Pancreas (tissue), 10 donors: ENCODE measurements around the gene COL16A1. TPM values are rescaled to one million over a fixed set of nuclear protein-coding genes. Genes with fewer than 3 reads are reported as not detected.

Experiments
- ATAC-seq, 4 donors: fragments of 200-7000 bp; cut with Tn5 transposase; one replicate each; pipeline versions ENCODE4 v1.8.0 to v1.9.1; 2020; ENCODE audit warnings: mild to moderate bottlenecking in 4 of 4, moderate library complexity in 4 of 4
- DNase-seq, 6 donors: peaks; one replicate each; pipeline ENCODE4 v3.0.0-alpha.2; 2020
- FAIRE-seq: peaks from 2 replicates; lab custom pipeline; 2012; peaks lifted over from hg19 to GRCh38; lab: Jason Lieb, UNC
- H3K27ac ChIP-seq, 4 donors: fragments of 200-600 bp; sonication (generic); 1 replicate in 3 of 4; 2 replicates in 1 of 4; pipeline versions ENCODE4 v1.5.0 to v1.8.0; 2020
- H3K27me3 ChIP-seq, 4 donors: fragments of 200-600 bp; one replicate each; pipeline ENCODE4 v1.8.0; 2021
- H3K36me3 ChIP-seq, 3 donors: fragments of 200-600 bp; sonication (generic) in 1 of 3; one replicate each; pipeline versions ENCODE4 v1.5.0 to v1.8.0; 2020 to 2021
- H3K4me1 ChIP-seq, 3 donors: fragments of 200-600 bp; one replicate each; pipeline ENCODE4 v1.8.0; 2021
- H3K4me3 ChIP-seq, 4 donors: fragments of 200-600 bp; sonication (generic) in 2 of 4; one replicate each; pipeline versions ENCODE4 v1.5.0 to v1.8.0; 2020 to 2021
- H3K9me3 ChIP-seq, 4 donors: fragments of 200-600 bp; one replicate each; pipeline ENCODE4 v1.8.0; 2021
- CTCF ChIP-seq, 4 donors: fragments of 200-600 bp; sonication (generic) in 3 of 4; IDR thresholded peaks; one replicate each; pipeline versions ENCODE4 v1.5.0 to v1.8.0; 2021; ENCODE audit warnings: antibody characterized with exemption in 4 of 4
- WGBS, 2 donors: extraction: QIAGEN DNeasy Blood & Tissue Kit; methylation state at CpG; one replicate each; pipeline ENCODE4 v1.1.7; 2013; 5-methylcytosine and 5-hydroxymethylcytosine counted together
- intact Hi-C, 3 donors: fragments of 100-400 bp; cut with DNase I; formaldehyde crosslinking; loops; one replicate each; pipeline versions ENCODE4 v1.11.1 to v1.14.2; 2022
- polyA plus RNA-seq, 2 donors: library from polyadenylated mRNA; stranded (reverse); fragments of 200-250 nt; gene quantifications; one replicate each; pipeline ENCODE4 v1.2.3, GENCODE V29; 2013
- total RNA-seq, 6 donors: library from RNA; stranded (reverse); fragmentation: NEBNext Ultra II Directional in 4 of 6; extraction: Animal tissue kit (Norgen Biotek cat#: 25700) in 4 of 6; gene quantifications; one replicate each; pipeline versions ENCODE4 v1.2.1 to v1.2.4, GENCODE V29; 2021 to 2023
- donor health status: healthy with polysubstance abuse.
- donor health status: DM: no; HTN: no; CAD: no; lungs with moderate emphysema.
- donor health status: DM: no; HTN: no; CAD: no.
- donor health status: control.
- donor health status: control.
- donor health status: Bipolar disorder and iron deficiency.
- donor health status: DM: yes; HTN: yes; CAD: no.
- donor health status: DM: no; HTN: no; CAD: no.
- donor health status: DM: no; HTN: no; CAD: no.
- donor health status: DM: yes; HTN: yes; CAD: no.

Gene COL16A1
- total and polyA plus RNA-seq, 8 donors, result 3.3 to 26.7 (median 11.2) TPM

- Histone ChIP-seq H3K27ac (no peak overlapping the region), H3K4me3 (no peak overlapping the region), H3K36me3 (no peaks in the 10 kb centered on the region), H3K9me3 (no peaks in the 10 kb centered on the region), H3K4me1 (peaks cover 3 to 12% (median 3%) of the 10 kb centered on the region in 3 donors), H3K27me3 (no peaks in the 10 kb centered on the region)
- ATAC-seq (no peak), DNase-seq (no peak), FAIRE-seq (no peak)
- intact Hi-C loops, result no loop called here
- WGBS, 2 donors, result 80 to 87% methylated on average over 10 of the region's 10 CpGs
- no peak for TF ChIP-seq CTCF (IDR thresholded peaks at IDR 0.05)
Observed at GRCh38 chr1:31699341-31699891, 4.4 kb downstream of the COL16A1 start.

GRCh38 chr1:31697369-31697984 lies 6.3 kb downstream of the COL16A1 start:
- no peaks in the 10 kb centered on the region for H3K36me3 ChIP-seq
- WGBS, 2 donors, result 79 to 83% methylated on average over 12 of the region's 12 CpGs
- FAIRE-seq, result no peak
- no peak for DNase-seq
- peaks cover 0 to 9% (median 0%) of the 10 kb centered on the region in 3 donors for H3K4me1 ChIP-seq
- H3K4me3 ChIP-seq, result no peak overlapping the region
- intact Hi-C loops, result no loop called here
- H3K27me3 ChIP-seq, result no peaks in the 10 kb centered on the region
- H3K27ac ChIP-seq, result no peak overlapping the region
- no peaks in the 10 kb centered on the region for H3K9me3 ChIP-seq
- ATAC-seq, result no peak
- no peak for TF ChIP-seq CTCF (IDR thresholded peaks at IDR 0.05)

DNA sequence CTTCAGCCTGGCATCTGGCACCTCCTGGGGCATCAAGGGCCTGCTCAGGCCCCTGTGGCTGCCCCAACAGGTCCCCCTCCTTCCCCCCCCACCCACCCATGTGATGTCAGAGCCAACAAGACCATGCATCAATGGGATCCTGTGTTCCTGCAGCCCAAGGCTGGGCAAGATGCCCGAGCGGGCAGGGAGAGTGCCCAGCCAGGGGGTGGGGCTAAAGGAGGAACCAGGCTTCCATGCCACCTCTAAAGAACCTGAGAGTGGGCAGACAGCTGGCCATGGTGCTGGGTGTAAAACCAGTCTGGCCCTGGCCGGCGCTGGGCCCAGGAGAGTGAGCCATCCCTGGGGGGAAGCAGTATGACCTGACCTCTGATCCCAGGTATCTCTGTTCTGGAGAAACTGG lies 7.6 kb downstream of the COL16A1 start:
- peak; percentile 66 to 85 (median 77) for ATAC-seq
- Histone ChIP-seq H3K9me3 (no peaks in the 10 kb centered on the region), H3K36me3 (no peaks in the 10 kb centered on the region), H3K27ac (peak overlapping the region in 1 of 4 donors; percentile 41), H3K4me1 (peaks cover 0 to 9% (median 0%) of the 10 kb centered on the region in 3 donors), H3K27me3 (no peaks in the 10 kb centered on the region), H3K4me3 (no peak overlapping the region)
- TF ChIP-seq CTCF (IDR thresholded peaks at IDR 0.05), result no peak
- peak in 5 of 6 donors; percentile 68 to 89 (median 74) for DNase-seq
- 49 to 60% methylated on average over 4 of the region's 4 CpGs for WGBS, 2 donors
- intact Hi-C loops, result no loop called here
- FAIRE-seq, result no peak

GRCh38 chr1:31695327-31695726 lies 8.5 kb downstream of the COL16A1 start:
- 65 to 76% methylated on average over 5 of the region's 5 CpGs for WGBS, 2 donors
- no peak for FAIRE-seq
- intact Hi-C loops, result no loop called here
- Histone ChIP-seq H3K9me3 (no peaks in the 10 kb centered on the region), H3K4me1 (no peaks in the 10 kb centered on the region), H3K27me3 (no peaks in the 10 kb centered on the region), H3K36me3 (no peaks in the 10 kb centered on the region), H3K27ac (no peak overlapping the region), H3K4me3 (no peak overlapping the region)
- DNase-seq, result no peak
- no peak for TF ChIP-seq CTCF (IDR thresholded peaks at IDR 0.05)
- ATAC-seq, result no peak

- TF ChIP-seq CTCF (IDR thresholded peaks at IDR 0.05), result no peak
- H3K9me3 ChIP-seq, result no peaks in the 10 kb centered on the region
- no peaks in the 10 kb centered on the region for H3K36me3 ChIP-seq
- H3K27ac ChIP-seq, result no peak overlapping the region
- no peaks in the 10 kb centered on the region for H3K4me1 ChIP-seq
- no peaks in the 10 kb centered on the region for H3K27me3 ChIP-seq
- no peak overlapping the region for H3K4me3 ChIP-seq
- WGBS, 2 donors, result 76 to 87% methylated on average over 8 of the region's 8 CpGs
- DNase-seq, result no peak
- no peak for FAIRE-seq
- intact Hi-C loops, result no loop called here
- no peak for ATAC-seq
Observed at GRCh38 chr1:31694964-31695313, 8.9 kb downstream of the COL16A1 start.
